MCF 10A (cell line): Measurements from ENCODE around the gene MYO15B. TPM values are rescaled to one million over a fixed set of nuclear protein-coding genes. Genes with fewer than 3 reads are reported as not detected.
"Not testable (repeated sequence)": the region's sequence is repeated elsewhere in the genome, so short reads cannot be mapped to it uniquely, and the experiment has no call there.

Experiments
- BruUV-seq: library from RNA; stranded (reverse); fragments of 400-500 nt; replicated peaks from 2 replicates; lab custom pipeline; 2021; lab: Mats Ljungman, UMichigan
- CTCF ChIA-PET: fragments of 300-600 bp; sonication (Branson Sonifier 250); formaldehyde crosslinking; extraction: SDS; loops from one replicate; lab custom pipeline; 2021; ENCODE audit warnings: antibody characterized with exemption, inconsistent platforms; lab: Yijun Ruan, JAX
- POLR2A ChIA-PET: fragments of 300-600, 350-650 bp; sonication (Branson Sonifier 250); formaldehyde crosslinking; extraction: SDS; loops from one replicate; lab custom pipeline; 2020; ENCODE audit warnings: antibody characterized with exemption, inconsistent platforms; lab: Yijun Ruan, JAX
- DNase-seq: peaks from one replicate; pipeline ENCODE4 v3.0.0-alpha.2; 2018; ENCODE audit not compliant: unreplicated experiment
- H3K27ac Mint-ChIP-seq: one replicate; pipeline ENCODE4 v1.8.0; 2022; ENCODE audit warnings: mild to moderate bottlenecking, low read depth, mixed read lengths; ENCODE audit not compliant: unreplicated experiment
- H3K27me3 Mint-ChIP-seq: one replicate; pipeline ENCODE4 v1.8.0; 2022; ENCODE audit warnings: mixed read lengths; ENCODE audit not compliant: insufficient read depth, unreplicated experiment
- H3K36me3 Mint-ChIP-seq: one replicate; pipeline ENCODE4 v1.8.0; 2022; ENCODE audit warnings: mild to moderate bottlenecking, moderate library complexity, mixed read lengths; ENCODE audit not compliant: insufficient read depth, unreplicated experiment
- H3K4me1 Mint-ChIP-seq: one replicate; pipeline ENCODE4 v1.8.0; 2022; ENCODE audit warnings: mixed read lengths; ENCODE audit not compliant: insufficient read depth, unreplicated experiment
- H3K4me3 Mint-ChIP-seq: one replicate; pipeline ENCODE4 v1.8.0; 2022; ENCODE audit warnings: mild to moderate bottlenecking, moderate library complexity, mixed read lengths; ENCODE audit not compliant: unreplicated experiment
- H3K9me3 Mint-ChIP-seq: one replicate; pipeline ENCODE4 v1.8.0; 2022; ENCODE audit warnings: mixed read lengths; ENCODE audit not compliant: unreplicated experiment
- intact Hi-C: fragments of 100-400 bp; cut with micrococcal nuclease; formaldehyde crosslinking; loops from 2 replicates; pipeline ENCODE4 v1.14.1; 2022
- total RNA-seq: library from RNA; stranded (reverse); gene quantifications from 2 replicates; pipeline ENCODE4 v1.2.3, GENCODE V29; 2022
- TF ChIP-seq, protein P1 (sequence below): fragments of 200-600 bp; IDR thresholded peaks from one replicate; pipeline ENCODE4 v1.8.0; 2022; ENCODE audit warnings: antibody characterized with exemption, mild to moderate bottlenecking; ENCODE audit not compliant: unreplicated experiment

MYO15B gene
- total RNA-seq, 1 experiment from 2014 or later: 10.9 TPM

DNA sequence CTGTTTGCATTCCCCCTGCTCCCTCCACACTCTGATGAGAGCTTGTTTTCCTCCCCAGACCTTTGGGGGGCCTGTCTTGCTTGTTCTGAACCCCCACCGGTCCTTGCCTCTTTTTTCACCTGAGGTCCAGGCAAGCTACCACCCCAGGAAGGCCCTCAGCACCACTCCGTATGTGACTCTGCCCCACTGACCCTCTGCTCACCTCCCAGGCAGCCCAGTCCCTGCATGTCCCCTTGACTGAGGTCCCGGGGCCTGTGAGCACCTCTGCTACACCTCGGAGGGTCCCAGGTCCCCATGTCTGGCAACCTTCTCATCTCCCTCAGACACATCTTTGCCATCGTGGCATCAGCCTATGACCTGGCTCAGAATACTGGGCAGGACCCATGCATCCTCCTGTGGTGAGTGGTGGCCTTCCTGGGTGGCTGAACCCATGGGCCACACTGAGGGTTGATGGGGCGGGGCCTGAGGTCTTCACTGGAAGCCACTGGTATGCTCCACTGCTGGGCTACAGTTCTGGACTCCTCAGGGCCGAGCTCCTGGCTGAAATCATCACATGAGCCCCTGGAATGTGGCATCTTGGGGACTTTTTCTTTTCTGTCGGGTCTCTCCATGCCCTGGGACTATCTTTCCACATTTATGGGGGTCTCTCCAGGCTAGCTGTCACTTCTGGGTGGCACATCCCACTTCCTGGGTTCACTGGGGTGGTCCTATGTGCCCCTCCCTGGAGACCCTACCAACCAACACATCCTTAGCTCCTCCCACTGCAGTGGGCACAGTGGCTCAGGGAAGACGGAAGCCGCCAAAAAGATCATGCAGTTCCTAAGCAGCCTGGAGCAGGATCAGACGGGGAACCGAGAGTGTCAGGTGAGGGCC lies 3.5 kb downstream of the MYO15B start:
- Mint-ChIP-seq H3K4me1 (no peaks in the 10 kb centered on the region), H3K27me3 (no peaks in the 10 kb centered on the region), H3K4me3 (no peak overlapping the region), H3K36me3 (peaks cover 3% of the 10 kb centered on the region), H3K9me3 (no peaks in the 10 kb centered on the region), H3K27ac (no peak overlapping the region)
- CTCF ChIA-PET: interaction anchor here (0.7 to 1.6 kb wide), 4 partner anchors 10 to 43 kb away, joined by 3 to 8 read pairs (median 4); partner anchors contain the start of gene SMIM5
- TF ChIP-seq, protein P1, sequence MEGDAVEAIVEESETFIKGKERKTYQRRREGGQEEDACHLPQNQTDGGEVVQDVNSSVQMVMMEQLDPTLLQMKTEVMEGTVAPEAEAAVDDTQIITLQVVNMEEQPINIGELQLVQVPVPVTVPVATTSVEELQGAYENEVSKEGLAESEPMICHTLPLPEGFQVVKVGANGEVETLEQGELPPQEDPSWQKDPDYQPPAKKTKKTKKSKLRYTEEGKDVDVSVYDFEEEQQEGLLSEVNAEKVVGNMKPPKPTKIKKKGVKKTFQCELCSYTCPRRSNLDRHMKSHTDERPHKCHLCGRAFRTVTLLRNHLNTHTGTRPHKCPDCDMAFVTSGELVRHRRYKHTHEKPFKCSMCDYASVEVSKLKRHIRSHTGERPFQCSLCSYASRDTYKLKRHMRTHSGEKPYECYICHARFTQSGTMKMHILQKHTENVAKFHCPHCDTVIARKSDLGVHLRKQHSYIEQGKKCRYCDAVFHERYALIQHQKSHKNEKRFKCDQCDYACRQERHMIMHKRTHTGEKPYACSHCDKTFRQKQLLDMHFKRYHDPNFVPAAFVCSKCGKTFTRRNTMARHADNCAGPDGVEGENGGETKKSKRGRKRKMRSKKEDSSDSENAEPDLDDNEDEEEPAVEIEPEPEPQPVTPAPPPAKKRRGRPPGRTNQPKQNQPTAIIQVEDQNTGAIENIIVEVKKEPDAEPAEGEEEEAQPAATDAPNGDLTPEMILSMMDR: no peak
- POLR2A ChIA-PET: interaction anchor here (1.5 kb wide), 1 partner anchor 59 kb away, joined by 3 read pairs; no protein-coding TSS in a partner anchor
- DNase-seq: no peak
- BruUV-seq: no TSS peak
- intact Hi-C loops: no loop called here

DNA sequence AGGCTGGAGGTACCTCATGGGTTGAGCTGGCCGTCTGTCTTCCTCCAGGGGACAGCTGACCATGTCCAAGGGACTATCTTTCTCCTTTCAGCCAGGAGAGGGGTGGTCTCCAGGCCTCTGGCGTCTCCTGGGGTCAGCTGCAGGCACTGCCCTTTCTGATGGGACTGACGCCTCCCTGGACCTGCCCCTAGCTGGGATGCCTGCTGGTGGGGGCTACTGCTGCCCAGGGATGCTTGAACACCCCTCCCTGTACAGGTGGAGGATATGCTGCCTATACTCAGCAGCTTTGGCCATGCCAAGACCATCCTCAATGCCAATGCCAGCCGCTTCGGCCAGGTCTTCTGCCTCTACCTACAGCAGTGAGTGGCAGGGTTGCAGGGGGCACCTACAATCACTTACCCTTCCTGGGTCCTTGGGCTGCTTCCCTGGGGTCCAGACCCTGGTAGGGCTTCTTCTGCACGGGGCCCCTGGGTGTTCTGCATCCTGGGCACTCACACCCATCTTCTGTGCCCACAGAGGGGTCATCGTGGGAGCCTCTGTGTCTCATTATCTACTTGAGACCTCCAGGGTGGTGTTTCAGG lies 4.2 kb downstream of the MYO15B start:
- no peaks in the 10 kb centered on the region for H3K4me1 Mint-ChIP-seq
- BruUV-seq: no TSS peak
- H3K27me3 Mint-ChIP-seq: no peaks in the 10 kb centered on the region
- TF ChIP-seq, protein P1: no peak
- H3K36me3 Mint-ChIP-seq: peaks cover 7% of the 10 kb centered on the region
- H3K9me3 Mint-ChIP-seq: no peaks in the 10 kb centered on the region
- H3K4me3 Mint-ChIP-seq: no peak overlapping the region
- no peak overlapping the region for H3K27ac Mint-ChIP-seq
- POLR2A ChIA-PET: no interaction called here
- CTCF ChIA-PET: interaction anchor here (0.8 kb wide), 1 partner anchor 9 kb away, joined by 8 read pairs; no protein-coding TSS in a partner anchor
- no peak for DNase-seq
- intact Hi-C loops: no loop called here

DNA sequence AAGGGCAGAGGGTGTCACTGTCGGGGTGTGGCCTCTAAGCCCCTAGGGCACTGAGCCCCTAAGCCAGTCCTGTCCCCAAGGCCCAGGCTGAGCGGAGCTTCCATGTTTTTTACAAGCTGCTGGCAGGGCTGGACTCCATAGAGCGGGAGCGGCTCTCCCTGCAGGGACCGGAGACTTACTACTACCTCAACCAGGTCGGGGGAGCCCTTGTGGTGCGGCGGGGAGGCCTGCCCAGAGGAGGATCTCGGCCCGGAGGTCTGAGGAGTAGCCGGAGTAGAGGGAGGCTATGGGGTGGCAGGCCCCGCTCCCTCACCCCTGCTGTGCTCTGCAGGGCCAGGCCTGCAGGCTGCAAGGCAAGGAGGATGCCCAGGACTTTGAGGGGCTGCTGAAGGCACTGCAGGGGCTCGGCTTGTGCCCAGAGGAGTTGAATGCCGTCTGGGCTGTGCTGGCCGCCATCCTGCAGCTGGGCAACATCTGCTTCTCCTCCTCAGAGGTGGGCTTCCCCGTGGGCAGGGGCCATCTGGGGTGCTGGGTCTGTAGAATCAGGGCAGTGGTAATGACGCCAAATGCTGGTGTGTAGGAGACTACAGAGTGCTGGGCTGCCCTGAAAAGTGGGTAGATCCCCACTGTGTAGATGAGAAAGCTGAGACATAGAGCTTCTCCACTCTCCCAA lies 4.9 kb downstream of the MYO15B start:
- intact Hi-C loops: no loop called here
- Mint-ChIP-seq H3K9me3 (no peaks in the 10 kb centered on the region), H3K4me1 (no peaks in the 10 kb centered on the region), H3K4me3 (no peak overlapping the region), H3K27ac (no peak overlapping the region), H3K36me3 (peaks cover 7% of the 10 kb centered on the region), H3K27me3 (no peaks in the 10 kb centered on the region)
- no TSS peak for BruUV-seq
- DNase-seq: no peak
- TF ChIP-seq, protein P1: no peak
- ChIA-PET POLR2A (no interaction called here), CTCF (interaction anchor here (0.9 kb wide), 1 partner anchor 9 kb away, joined by 3 read pairs; no protein-coding TSS in a partner anchor)

DNA sequence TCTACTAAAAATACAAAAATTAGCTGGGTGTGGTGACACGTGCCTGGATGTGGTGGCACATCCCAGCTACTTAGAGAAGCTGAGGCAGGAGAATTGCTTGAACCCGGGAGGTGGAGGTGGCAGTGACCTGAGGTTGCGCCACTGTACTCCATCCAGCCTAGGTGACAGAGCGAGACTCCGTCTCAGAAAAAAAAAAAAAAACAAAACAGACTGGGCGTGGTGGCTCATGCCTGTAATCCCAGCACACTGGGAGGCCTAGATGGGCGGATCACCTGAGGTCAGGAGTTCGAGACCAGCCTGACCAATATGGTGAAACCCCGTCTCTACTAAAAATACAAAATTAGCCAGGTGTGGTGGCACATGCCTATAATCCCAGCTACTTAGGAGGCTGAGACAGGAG lies 5.8 kb downstream of the MYO15B start:
- ChIA-PET POLR2A (interaction anchor here (0.6 kb wide), 1 partner anchor 39 kb away, joined by 3 read pairs; no protein-coding TSS in a partner anchor), CTCF (interaction anchor here (0.6 to 0.9 kb wide), 2 partner anchors 8 to 31 kb away, joined by 3 read pairs; no protein-coding TSS in a partner anchor)
- H3K27me3 Mint-ChIP-seq, H3K36me3 Mint-ChIP-seq, BruUV-seq, H3K4me1 Mint-ChIP-seq, H3K9me3 Mint-ChIP-seq, DNase-seq, H3K27ac Mint-ChIP-seq, H3K4me3 Mint-ChIP-seq, intact Hi-C loops: not testable (repeated sequence)
